AG10803 (cell line): ENCODE results near the gene ATAD3C.
"Not testable (repeated sequence)": the region's sequence is repeated elsewhere in the genome, so short reads cannot be mapped to it uniquely, and the experiment has no call there.

Experiments
- DNase-seq: peaks from one replicate; pipeline ENCODE4 v3.0.0; 2010; ENCODE audit warnings: low read depth
- H3K4me3 ChIP-seq: 2 replicates; pipeline ENCODE4 v1.5.1; 2011; ENCODE audit warnings: mild to moderate bottlenecking, low read length, control low read depth
- CTCF ChIP-seq: conservative IDR thresholded peaks from 2 replicates; pipeline ENCODE4 v1.5.1; 2011; ENCODE audit warnings: mild to moderate bottlenecking, low read length, control low read depth, inconsistent platforms

The ATAD3C gene

GRCh38 chr1:1477206-1477605, 27.7 kb downstream of the ATAD3C start:
- TF ChIP-seq CTCF, result no peak
- no peak overlapping the region for H3K4me3 ChIP-seq
- DNase-seq, result no peak

- no peak overlapping the region for H3K4me3 ChIP-seq
- no peak for DNase-seq
- TF ChIP-seq CTCF, result no peak
Observed at GRCh38 chr1:1479547-1480487, 30.3 kb downstream of the ATAD3C start.

GRCh38 chr1:1480488-1480867, 31.0 kb downstream of the ATAD3C start:
- DNase-seq, H3K4me3 ChIP-seq: not testable (repeated sequence)

- DNase-seq, result not testable (repeated sequence)
Observed at GRCh38 chr1:1481811-1482210, 32.3 kb downstream of the ATAD3C start.

GRCh38 chr1:1482856-1483255, 33.4 kb downstream of the ATAD3C start:
- TF ChIP-seq CTCF, result no peak
- no peak overlapping the region for H3K4me3 ChIP-seq
- no peak for DNase-seq

More at GRCh38 chr1:1481811-1482210, 32.3 kb downstream of the ATAD3C start:
- H3K4me3 ChIP-seq, result not testable (repeated sequence)

GRCh38 chr1:1483714-1484113, 34.2 kb downstream of the ATAD3C start:
- no peak for DNase-seq
- no peak for TF ChIP-seq CTCF
- H3K4me3 ChIP-seq, result no peak overlapping the region

- not testable (repeated sequence) for H3K4me3 ChIP-seq, DNase-seq
Observed at GRCh38 chr1:1484976-1485750, 35.7 kb downstream of the ATAD3C start.

GRCh38 chr1:1485755-1486317, 36.3 kb downstream of the ATAD3C start:
- not testable (repeated sequence) for H3K4me3 ChIP-seq, DNase-seq

- no peak for DNase-seq
- no peak overlapping the region for H3K4me3 ChIP-seq
- no peak for TF ChIP-seq CTCF
Observed at GRCh38 chr1:1487701-1488100, 38.2 kb downstream of the ATAD3C start.
